PC-3 (cell line): ENCODE results near the gene PIM1. TPM values are rescaled to one million over a fixed set of nuclear protein-coding genes. Genes with fewer than 3 reads are reported as not detected.
A peak's percentile ranks its signal among the peaks of the same experiment; 100 is the strongest.

ENCODE experiments used
- ATAC-seq: fragments of 200-7000 bp; cut with Tn5 transposase; 2 replicates; pipeline ENCODE4 v1.9.1; 2020; ENCODE audit warnings: mild to moderate bottlenecking, moderate library complexity
- BruUV-seq: library from RNA; stranded (reverse); fragments of 400-500 nt; replicated peaks from 2 replicates; lab custom pipeline; 2021; lab: Mats Ljungman, UMichigan
- CTCF ChIA-PET: fragments of 300-600 bp; sonication (Branson Sonifier 250); formaldehyde crosslinking; loops from one replicate; lab custom pipeline; 2022; ENCODE audit warnings: antibody characterized with exemption; lab: Charles Lee
- POLR2A ChIA-PET: fragments of 300-600 bp; sonication (Branson Sonifier 250); formaldehyde crosslinking; loops from one replicate; lab custom pipeline; 2022; ENCODE audit warnings: antibody characterized with exemption; ENCODE audit not compliant: unreplicated experiment; lab: Charles Lee
- DNase-seq: peaks from one replicate; pipeline ENCODE4 v3.0.0-alpha.2; 2015
- H2AFZ ChIP-seq: fragments of 300-600 bp; sonication (generic); 2 replicates; pipeline ENCODE4 v1.6.0; 2016; ENCODE audit warnings: antibody characterized with exemption, low read length
- H3F3A ChIP-seq: fragments of 300-600 bp; sonication (generic); one replicate; pipeline ENCODE4 v1.6.0; 2017; ENCODE audit warnings: antibody characterized with exemption, low read length, control low read depth, mild to moderate bottlenecking; ENCODE audit not compliant: unreplicated experiment
- H3K27ac ChIP-seq: fragments of 300-600 bp; sonication (generic); 2 replicates; pipeline ENCODE4 v1.5.1; 2016; ENCODE audit warnings: mild to moderate bottlenecking, low read length
- H3K27me3 ChIP-seq: fragments of 300-600 bp; sonication (generic); 2 replicates; pipeline ENCODE4 v1.6.1; 2016; ENCODE audit warnings: low read length, mixed read lengths
- H3K36me3 ChIP-seq: fragments of 300-600 bp; sonication (generic); 2 replicates; pipeline ENCODE4 v1.6.1; 2016; ENCODE audit warnings: low read depth, mixed run types, low read length, mixed read lengths
- H3K4me1 ChIP-seq: fragments of 300-600 bp; sonication (generic); 2 replicates; pipeline ENCODE4 v1.5.1; 2016; ENCODE audit warnings: low read length; ENCODE audit not compliant: insufficient read depth
- H3K4me2 ChIP-seq: fragments of 300-600 bp; sonication (generic); 2 replicates; pipeline ENCODE4 v1.6.0; 2016; ENCODE audit warnings: low read length
- H3K4me3 ChIP-seq: fragments of 300-600 bp; sonication (generic); 2 replicates; pipeline ENCODE4 v1.5.1; 2016; ENCODE audit warnings: mild to moderate bottlenecking, low read length, mixed read lengths
- H3K79me2 ChIP-seq: fragments of 300-600 bp; sonication (generic); 2 replicates; pipeline ENCODE4 v1.6.1; 2017; ENCODE audit warnings: low read length, mixed read lengths
- H3K9ac ChIP-seq: fragments of 300-600 bp; sonication (generic); 2 replicates; pipeline ENCODE4 v1.6.0; 2016; ENCODE audit warnings: mild to moderate bottlenecking, low read length
- H3K9me2 ChIP-seq: fragments of 300-600 bp; sonication (generic); replicated peaks from 2 replicates; pipeline ENCODE4 v1.6.1; 2016; ENCODE audit warnings: mixed run types, low read length, mixed read lengths
- H3K9me3 ChIP-seq: fragments of 300-600 bp; sonication (generic); 2 replicates; pipeline ENCODE4 v1.6.1; 2016; ENCODE audit warnings: low read length, mixed read lengths
- H4K20me1 ChIP-seq: fragments of 300-600 bp; sonication (generic); 2 replicates; pipeline ENCODE4 v1.6.1; 2016; ENCODE audit warnings: low read length, mixed read lengths
- EZH2 ChIP-seq: fragments of 300-600 bp; sonication (generic); IDR thresholded peaks from one replicate; pipeline ENCODE4 v1.6.1; 2017; ENCODE audit warnings: antibody characterized with exemption, mild to moderate bottlenecking, low read length; ENCODE audit not compliant: unreplicated experiment
- EZH2phosphoT487 ChIP-seq: fragments of 300-600 bp; sonication (generic); IDR thresholded peaks from 2 replicates; pipeline ENCODE4 v1.6.1; 2018; ENCODE audit warnings: mild to moderate bottlenecking, antibody characterized with exemption, low read length, borderline replicate concordance
- intact Hi-C: fragments of 100-400 bp; cut with micrococcal nuclease; formaldehyde crosslinking; loops from 2 replicates; pipeline ENCODE4 v1.9.0; 2023
- total RNA-seq: library from RNA; depleted of rRNA; stranded (reverse); fragments of >200 nt; gene quantifications from 2 replicates; pipeline ENCODE4 v1.2.3, GENCODE V29; 2014
- TF ChIP-seq, protein P1 (sequence below): fragments of 300-600 bp; sonication (generic); conservative IDR thresholded peaks from 2 replicates; pipeline ENCODE4 v1.5.1; 2017; ENCODE audit warnings: antibody characterized with exemption, low read depth, mild to moderate bottlenecking, low read length

Gene PIM1
- total RNA-seq, 1 experiment from 2014 or later: 74.1 TPM

DNA sequence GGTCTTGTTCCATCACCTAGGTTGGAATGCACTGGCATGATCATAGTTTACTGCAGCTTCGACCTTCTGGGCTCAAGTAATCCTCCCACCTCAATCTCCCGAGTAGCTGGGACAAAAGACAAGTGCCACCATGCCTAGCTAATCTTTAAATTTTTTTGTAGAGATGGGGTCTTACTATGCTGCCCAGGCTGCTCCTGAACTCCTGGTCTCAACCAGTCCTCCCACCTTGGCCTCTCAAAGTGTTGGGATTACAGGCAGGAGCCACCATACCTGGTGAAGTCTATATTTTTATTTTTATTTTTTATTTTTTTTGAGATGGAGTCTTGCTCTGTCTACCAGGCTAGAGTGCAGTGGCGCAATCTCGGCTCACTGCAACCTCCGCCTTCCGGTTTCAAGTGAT lies 11.4 kb upstream of the PIM1 start:
- DNase-seq (no peak), ATAC-seq (no peak)
- Histone ChIP-seq H3K9ac (no peak overlapping the region), H3K4me1 (peaks cover 12% of the 10 kb centered on the region), H3K4me3 (no peak overlapping the region), H3K4me2 (no peak overlapping the region), H2AFZ (no peak overlapping the region), H3K27me3 (no peaks in the 10 kb centered on the region), H3F3A (no peaks in the 10 kb centered on the region), H3K36me3 (no peaks in the 10 kb centered on the region), H3K79me2 (no peaks in the 10 kb centered on the region), H3K27ac (no peak overlapping the region), H3K9me2 (no peaks in the 10 kb centered on the region), H3K9me3 (no peaks in the 10 kb centered on the region), H4K20me1 (no peaks in the 10 kb centered on the region)
- BruUV-seq: no TSS peak
- ChIA-PET POLR2A (no interaction called here), CTCF (no interaction called here)
- intact Hi-C loops: no loop called here
- TF ChIP-seq, protein P1, sequence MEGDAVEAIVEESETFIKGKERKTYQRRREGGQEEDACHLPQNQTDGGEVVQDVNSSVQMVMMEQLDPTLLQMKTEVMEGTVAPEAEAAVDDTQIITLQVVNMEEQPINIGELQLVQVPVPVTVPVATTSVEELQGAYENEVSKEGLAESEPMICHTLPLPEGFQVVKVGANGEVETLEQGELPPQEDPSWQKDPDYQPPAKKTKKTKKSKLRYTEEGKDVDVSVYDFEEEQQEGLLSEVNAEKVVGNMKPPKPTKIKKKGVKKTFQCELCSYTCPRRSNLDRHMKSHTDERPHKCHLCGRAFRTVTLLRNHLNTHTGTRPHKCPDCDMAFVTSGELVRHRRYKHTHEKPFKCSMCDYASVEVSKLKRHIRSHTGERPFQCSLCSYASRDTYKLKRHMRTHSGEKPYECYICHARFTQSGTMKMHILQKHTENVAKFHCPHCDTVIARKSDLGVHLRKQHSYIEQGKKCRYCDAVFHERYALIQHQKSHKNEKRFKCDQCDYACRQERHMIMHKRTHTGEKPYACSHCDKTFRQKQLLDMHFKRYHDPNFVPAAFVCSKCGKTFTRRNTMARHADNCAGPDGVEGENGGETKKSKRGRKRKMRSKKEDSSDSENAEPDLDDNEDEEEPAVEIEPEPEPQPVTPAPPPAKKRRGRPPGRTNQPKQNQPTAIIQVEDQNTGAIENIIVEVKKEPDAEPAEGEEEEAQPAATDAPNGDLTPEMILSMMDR: no peak
- TF ChIP-seq EZH2: no peak
- no peak for TF ChIP-seq EZH2phosphoT487

DNA sequence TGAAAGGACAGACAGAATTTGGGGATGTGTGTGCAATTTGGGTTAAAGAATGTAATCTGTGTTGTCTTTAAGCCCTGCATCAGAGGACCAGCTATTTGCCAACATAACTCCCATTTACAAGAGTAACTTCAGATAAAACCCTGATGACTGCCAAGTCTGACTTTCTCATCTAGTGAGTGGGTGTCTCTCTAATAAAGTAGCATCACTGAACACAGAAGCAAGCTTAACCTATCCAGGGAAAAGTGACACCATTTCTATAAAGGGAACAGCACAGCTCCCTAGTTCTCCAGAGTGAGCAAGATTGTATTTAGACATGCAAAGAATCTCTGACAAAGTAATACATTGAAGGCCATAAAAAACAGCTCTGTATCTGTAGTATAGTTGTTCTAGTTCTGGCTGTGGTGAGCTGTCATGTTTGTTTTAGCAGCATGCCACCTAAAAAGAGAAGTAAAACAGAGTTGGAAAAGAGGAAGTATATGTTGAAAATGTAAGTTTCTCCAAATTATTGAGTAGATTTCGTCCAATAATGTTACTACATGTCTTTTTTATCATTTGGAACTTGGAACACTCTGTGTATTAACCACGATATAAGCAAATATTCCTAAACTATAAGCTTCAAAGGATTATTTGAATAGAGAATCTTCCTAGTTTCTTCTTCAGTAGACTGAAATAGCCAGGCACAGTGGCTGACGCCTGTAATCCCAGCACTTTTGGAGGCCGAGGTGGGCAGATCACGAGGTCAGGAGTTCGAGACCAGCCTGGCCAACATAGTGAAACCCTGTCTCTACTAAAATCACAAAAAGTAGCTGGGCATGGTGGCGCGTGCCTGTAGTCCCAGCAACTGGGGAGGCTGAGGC lies 8.8 kb upstream of the PIM1 start:
- BruUV-seq: no TSS peak
- CTCF ChIA-PET: interaction anchor here (0.5 to 1.3 kb wide), 4 partner anchors 8 to 124 kb away, joined by 3 to 8 read pairs (median 4); no protein-coding TSS in a partner anchor
- POLR2A ChIA-PET: interaction anchor here (0.6 to 1.3 kb wide), 5 partner anchors 8 to 59 kb away, joined by 3 to 9 read pairs (median 4); partner anchors contain the start of gene PIM1
- Histone ChIP-seq H3K27ac (peak overlapping the region; percentile 26), H3K4me3 (no peak overlapping the region), H3K4me1 (peaks cover 12% of the 10 kb centered on the region), H3K36me3 (no peaks in the 10 kb centered on the region), H2AFZ (peak overlapping the region; percentile 35; the same call in 1 of the 2 replicates), H3K79me2 (no peaks in the 10 kb centered on the region), H3K9me3 (no peaks in the 10 kb centered on the region), H3K27me3 (no peaks in the 10 kb centered on the region), H3K4me2 (peak overlapping the region; percentile 21; the same call in 1 of the 2 replicates), H3F3A (no peaks in the 10 kb centered on the region), H3K9ac (no peak overlapping the region), H3K9me2 (no peaks in the 10 kb centered on the region), H4K20me1 (no peaks in the 10 kb centered on the region)
- ATAC-seq (peak; percentile 94), DNase-seq (peak; percentile 54)
- TF ChIP-seq, protein P1: no peak
- TF ChIP-seq EZH2 (no peak), EZH2phosphoT487 (no peak)
- intact Hi-C loops: no loop called here

DNA sequence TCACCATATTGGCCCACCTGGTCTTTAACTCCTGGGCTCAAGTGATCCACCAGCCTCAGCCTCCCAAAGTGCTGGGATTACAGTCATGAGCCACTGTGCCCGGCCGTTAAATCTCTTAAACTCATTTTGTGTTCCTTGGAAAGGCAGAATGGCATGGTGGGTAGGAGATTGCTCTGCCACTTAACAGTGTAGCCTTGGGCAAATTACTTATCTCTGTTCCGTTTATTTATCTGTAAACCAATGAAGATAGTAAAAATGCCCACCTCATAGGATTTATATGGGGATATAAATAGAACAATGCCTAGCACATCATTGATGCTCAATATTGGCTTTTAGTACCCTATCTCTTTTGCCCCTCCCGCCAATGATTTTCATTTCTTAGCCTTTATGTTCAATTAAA lies 7.2 kb upstream of the PIM1 start:
- ChIA-PET CTCF (no interaction called here), POLR2A (no interaction called here)
- no TSS peak for BruUV-seq
- Histone ChIP-seq H3K9me2 (no peaks in the 10 kb centered on the region), H3K36me3 (no peaks in the 10 kb centered on the region), H3K9me3 (no peaks in the 10 kb centered on the region), H3K4me2 (no peak overlapping the region), H3K4me3 (no peak overlapping the region), H4K20me1 (no peaks in the 10 kb centered on the region), H3K27me3 (no peaks in the 10 kb centered on the region), H2AFZ (no peak overlapping the region), H3K4me1 (peaks cover 12% of the 10 kb centered on the region), H3K79me2 (no peaks in the 10 kb centered on the region), H3K9ac (no peak overlapping the region), H3K27ac (no peak overlapping the region), H3F3A (no peaks in the 10 kb centered on the region)
- DNase-seq (no peak), ATAC-seq (no peak)
- TF ChIP-seq, protein P1: no peak
- TF ChIP-seq EZH2 (no peak), EZH2phosphoT487 (no peak)
- intact Hi-C loops: no loop called here
